GM18505 (cell line): ENCODE results near the gene ZFR.
"Not testable (repeated sequence)": the region's sequence is repeated elsewhere in the genome, so short reads cannot be mapped to it uniquely, and the experiment has no call there.

Experiments used
- ATAC-seq: cut with Tn5 transposase; IDR thresholded peaks from one replicate; pipeline ENCODE4 v1.9.1; 2021; ENCODE audit not compliant: unreplicated experiment
- POLR2A ChIP-seq: IDR thresholded peaks from 4 replicates; pipeline ENCODE4 v1.6.1; 2011; ENCODE audit warnings: borderline replicate concordance; ENCODE audit not compliant: insufficient read depth, insufficient read length; ENCODE audit errors: extremely low read depth

ZFR gene

GRCh38 chr5:32384621-32385020 lies 59.9 kb downstream of the ZFR start:
- ATAC-seq, result no peak
- TF ChIP-seq POLR2A, result no peak

GRCh38 chr5:32383586-32383985 lies 61.0 kb downstream of the ZFR start:
- no peak for TF ChIP-seq POLR2A

GRCh38 chr5:32383065-32383464 lies 61.5 kb downstream of the ZFR start:
- ATAC-seq, result no peak
- no peak for TF ChIP-seq POLR2A

More at GRCh38 chr5:32383586-32383985, 61.0 kb downstream of the ZFR start:
- ATAC-seq, result no peak

- TF ChIP-seq POLR2A, result no peak
- ATAC-seq, result no peak
Measured at GRCh38 chr5:32379421-32379820, 65.1 kb downstream of the ZFR start.

- ATAC-seq, result no peak
- TF ChIP-seq POLR2A, result no peak
Measured at GRCh38 chr5:32378966-32379365, 65.6 kb downstream of the ZFR start.

GRCh38 chr5:32369542-32370155 lies 74.9 kb downstream of the ZFR start:
- no peak for ATAC-seq
- no peak for TF ChIP-seq POLR2A

GRCh38 chr5:32369032-32369431 lies 75.5 kb downstream of the ZFR start:
- ATAC-seq, result no peak
- TF ChIP-seq POLR2A, result no peak

GRCh38 chr5:32367271-32367670 lies 77.3 kb downstream of the ZFR start:
- ATAC-seq, result not testable (repeated sequence)

- ATAC-seq, result no peak
- TF ChIP-seq POLR2A, result no peak
Measured at GRCh38 chr5:32365623-32366022, 78.9 kb downstream of the ZFR start.

- no peak for TF ChIP-seq POLR2A
- ATAC-seq, result no peak
Measured at GRCh38 chr5:32363030-32363429, 81.5 kb downstream of the ZFR start.

GRCh38 chr5:32362527-32362926 lies 82.0 kb downstream of the ZFR start:
- ATAC-seq, result no peak
- TF ChIP-seq POLR2A, result no peak

GRCh38 chr5:32360906-32361305 lies 83.6 kb downstream of the ZFR start:
- TF ChIP-seq POLR2A, result no peak
- no peak for ATAC-seq

GRCh38 chr5:32358611-32359010 lies 85.9 kb downstream of the ZFR start:
- TF ChIP-seq POLR2A, result no peak
- no peak for ATAC-seq

GRCh38 chr5:32357658-32358057 lies 86.9 kb downstream of the ZFR start:
- no peak for TF ChIP-seq POLR2A
- no peak for ATAC-seq

- TF ChIP-seq POLR2A, result no peak
- no peak for ATAC-seq
Measured at GRCh38 chr5:32355686-32356085, 88.9 kb downstream of the ZFR start.
